CD4-positive, alpha-beta T cell treated with Interleukin-17A for 4 hours (primary cell): ENCODE data around the gene ZC3H7B.

Experiments used
- DNase-seq: peaks from one replicate; pipeline ENCODE4 v3.0.0-alpha.2; 2020; ENCODE audit warnings: mixed read lengths

Gene ZC3H7B

DNA sequence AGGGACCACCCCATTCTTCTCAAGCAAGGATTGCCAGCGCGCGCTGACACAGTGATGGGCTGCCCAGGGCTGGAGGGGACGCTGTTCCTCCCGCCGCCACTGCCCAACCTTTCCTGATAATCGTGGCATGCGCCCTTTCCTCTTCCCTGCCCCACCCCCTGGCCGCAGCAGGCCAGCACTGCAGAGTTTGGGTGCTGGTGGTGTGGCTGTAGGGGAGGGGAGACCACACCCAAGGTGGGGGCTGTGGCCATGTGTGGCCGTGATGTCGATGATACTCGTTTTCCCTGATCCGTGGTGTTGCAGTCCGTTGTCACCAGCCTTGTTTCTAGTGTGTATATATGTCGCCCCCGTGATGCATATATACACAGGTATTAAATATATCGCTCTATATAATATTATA, 57.6 kb downstream of the ZC3H7B start:
- DNase-seq, result no peak

- DNase-seq, result no peak
Observed at GRCh38 chr22:41359376-41359775, 58.1 kb downstream of the ZC3H7B start.

GRCh38 chr22:41360126-41360525, 58.8 kb downstream of the ZC3H7B start:
- no peak for DNase-seq

GRCh38 chr22:41361716-41362310, 60.5 kb downstream of the ZC3H7B start:
- no peak for DNase-seq

DNA sequence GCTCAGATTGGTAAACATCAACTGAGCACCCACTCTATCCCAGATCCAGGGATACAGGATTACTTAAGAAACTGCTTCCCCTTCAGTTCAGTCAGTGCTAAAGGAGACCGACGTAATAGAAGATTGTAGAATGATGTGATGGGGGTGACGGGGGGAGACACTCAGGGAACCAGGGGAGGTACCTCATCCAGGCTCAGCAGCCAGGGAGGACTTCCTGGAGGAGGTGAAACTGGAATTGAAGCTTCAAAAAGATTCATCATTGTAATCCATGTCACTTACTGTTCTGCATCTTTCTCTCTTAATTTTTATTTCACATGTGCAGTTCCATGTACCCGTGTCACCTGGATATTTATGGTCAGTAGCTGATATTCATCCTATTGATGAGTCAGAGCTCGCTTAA, 61.3 kb downstream of the ZC3H7B start:
- no peak for DNase-seq

DNA sequence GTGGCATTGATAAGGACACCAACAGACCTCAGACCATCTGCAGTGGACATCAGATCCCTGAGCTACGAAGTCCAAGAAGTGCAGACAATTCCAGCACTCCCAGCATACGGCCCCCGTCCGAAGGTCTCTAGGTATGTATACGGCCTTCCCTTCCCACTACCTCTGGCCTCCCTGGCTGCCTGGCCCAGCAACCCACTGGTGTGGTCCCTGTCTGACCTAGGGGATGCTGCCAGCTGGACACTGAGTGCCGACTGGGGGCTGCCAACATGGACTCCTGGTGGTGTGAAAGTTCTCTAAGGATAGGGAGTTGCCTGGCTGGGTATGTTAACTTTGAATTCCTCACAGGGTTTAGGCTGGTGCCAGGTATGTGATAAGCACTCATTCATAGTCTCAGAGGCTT, 62.9 kb downstream of the ZC3H7B start:
- DNase-seq, result no peak

DNA sequence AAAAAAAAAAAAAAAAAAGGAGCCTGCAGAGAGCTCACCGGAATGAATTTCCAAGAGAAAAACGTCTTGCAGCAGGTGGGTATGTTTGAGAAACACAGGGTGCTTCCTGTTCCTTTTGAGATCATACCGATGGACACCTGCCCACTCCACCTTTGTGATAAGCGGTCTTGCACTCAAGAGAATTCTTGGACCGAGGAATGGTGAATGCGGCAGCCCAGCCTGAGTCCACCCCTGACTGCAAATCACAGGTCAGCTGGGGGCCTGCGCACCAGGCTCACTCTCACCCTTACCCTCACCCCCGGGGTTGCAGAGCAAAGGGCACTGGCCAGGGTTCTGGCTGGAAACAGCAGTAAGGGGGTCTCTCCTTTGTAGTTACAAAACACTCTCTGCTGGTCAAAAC, 63.6 kb downstream of the ZC3H7B start:
- DNase-seq, result no peak

GRCh38 chr22:41365425-41365824, 64.1 kb downstream of the ZC3H7B start:
- no peak for DNase-seq

- no peak for DNase-seq
Observed at GRCh38 chr22:41366323-41367029, 65.2 kb downstream of the ZC3H7B start.

- DNase-seq, result peak; percentile 24
Observed at GRCh38 chr22:41367039-41367679, 65.8 kb downstream of the ZC3H7B start.

DNA sequence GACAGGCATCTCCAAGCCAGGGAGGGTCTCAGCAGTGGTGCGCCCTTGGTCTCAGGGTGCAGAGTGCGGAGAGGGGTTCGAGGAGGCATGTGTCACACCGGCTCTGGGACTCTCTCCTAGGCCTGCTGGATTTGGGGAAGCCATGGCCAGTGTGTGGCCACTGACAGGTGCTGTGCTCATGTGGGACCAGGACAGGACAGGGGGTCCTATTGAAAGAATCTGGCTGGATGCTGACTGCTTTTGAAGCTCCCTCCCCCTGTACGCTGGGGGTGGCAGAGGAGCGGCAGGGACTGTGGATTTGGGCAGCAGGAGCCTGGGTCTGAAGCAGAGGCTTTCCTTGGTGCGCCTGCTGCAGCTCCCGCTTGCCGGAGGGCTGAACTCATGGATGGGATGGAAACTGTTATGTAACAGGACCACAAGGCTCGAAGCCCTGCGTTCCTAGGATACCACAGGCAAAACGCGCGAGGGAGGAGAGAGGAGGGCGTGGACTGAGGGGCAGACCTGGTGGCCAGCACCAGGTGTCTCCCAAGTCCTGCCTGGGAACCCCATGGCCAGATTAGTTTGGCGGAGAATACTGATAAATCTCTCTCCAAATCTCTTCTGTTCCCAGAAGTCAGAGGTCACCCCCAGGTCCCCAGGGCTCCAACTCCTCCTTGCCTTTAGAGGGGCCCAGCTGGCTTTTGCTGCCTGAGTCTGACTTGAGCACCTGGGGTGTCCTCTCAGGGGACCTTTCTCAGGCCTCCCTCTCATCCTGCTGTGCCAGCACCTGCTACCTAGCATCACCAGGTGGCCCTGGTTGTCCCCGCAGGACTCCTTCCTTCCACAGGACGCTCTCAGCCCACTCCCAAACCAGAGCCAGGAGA, 66.6 kb downstream of the ZC3H7B start:
- DNase-seq, result no peak

DNA sequence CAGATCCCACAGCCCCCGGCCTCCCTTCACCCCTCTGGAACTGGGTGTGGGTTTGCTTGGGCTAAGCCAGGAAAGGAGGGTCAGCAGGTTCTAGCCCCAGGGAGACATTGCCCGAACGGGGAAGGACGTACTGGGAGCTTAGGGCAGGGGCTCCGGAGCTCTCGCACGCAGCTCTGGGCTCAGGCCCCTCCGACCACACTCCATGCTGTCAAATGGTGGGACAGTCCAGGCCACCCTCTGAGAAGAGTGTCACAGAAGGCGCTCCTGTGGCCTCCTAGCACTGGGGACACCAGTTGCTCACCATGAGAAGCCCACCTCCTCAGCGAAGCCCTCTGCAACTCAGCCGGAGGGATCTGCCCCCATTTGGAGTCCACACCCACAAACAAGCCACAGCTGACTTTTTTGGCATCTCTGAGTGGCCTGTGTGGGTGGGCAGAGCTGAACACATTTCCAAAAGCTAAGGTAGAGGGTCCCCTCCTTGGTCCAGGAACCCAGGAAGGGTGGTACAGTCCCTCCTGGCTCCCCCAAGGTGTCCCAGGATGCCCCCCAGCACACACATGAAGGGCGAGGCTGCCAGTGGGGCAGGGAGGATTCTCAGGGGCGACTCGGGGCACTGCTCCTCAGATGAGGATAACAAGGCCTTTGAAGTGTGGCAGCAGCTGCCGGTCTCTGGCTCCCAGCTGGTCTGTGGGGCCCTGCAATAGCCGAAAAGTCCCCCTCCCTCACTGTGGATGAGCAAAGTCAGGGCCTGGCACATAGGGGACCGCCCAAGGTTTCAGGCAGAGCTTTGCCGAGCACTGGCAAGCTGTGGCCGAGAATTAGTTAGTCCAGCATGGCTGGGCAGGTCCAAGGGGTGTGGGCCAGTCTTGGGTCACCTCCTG, 67.5 kb downstream of the ZC3H7B start:
- no peak for DNase-seq

GRCh38 chr22:41369424-41369745, 68.1 kb downstream of the ZC3H7B start:
- no peak for DNase-seq

DNA sequence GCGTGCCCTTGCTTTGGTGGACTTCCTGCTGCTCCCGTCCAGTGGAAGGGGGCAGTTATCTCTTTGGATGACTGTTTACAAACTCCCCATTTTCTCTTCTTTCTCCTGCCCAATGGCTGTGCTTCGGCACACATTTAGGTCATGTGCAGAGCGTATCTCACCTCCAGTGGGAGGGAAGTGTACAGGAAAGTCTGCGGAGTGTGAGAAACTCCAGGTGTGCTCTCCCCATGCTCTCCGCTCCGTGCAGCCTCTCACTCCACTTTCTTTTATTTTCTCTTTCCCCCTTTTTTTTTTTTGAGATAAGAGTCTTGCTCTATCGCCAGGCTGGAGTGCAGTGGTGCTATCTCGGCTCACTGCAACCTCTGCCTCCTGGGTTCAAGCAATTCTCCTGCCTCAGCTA, 68.5 kb downstream of the ZC3H7B start:
- no peak for DNase-seq

DNA sequence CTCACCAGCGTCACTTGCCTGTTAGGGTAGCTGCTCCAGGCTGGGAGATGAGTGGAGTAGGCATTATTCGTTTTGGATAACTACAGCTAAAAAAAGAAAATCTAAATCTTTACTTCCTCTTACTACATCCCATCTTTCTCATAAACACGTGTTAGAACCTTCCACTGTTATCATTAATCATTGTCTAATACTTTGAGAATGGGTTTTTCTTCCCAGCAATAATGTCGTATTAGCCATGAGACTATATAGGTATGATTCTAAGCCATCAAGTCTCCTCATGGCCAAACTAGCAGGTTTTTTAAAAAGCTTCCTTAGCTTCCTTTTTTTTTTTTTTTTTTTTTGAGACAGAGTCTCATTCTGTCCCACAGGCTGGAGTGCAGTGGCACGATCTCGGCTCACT, 76.5 kb downstream of the ZC3H7B start:
- no peak for DNase-seq

- DNase-seq, result no peak
Observed at GRCh38 chr22:41380993-41381328, 79.6 kb downstream of the ZC3H7B start.

- peak; percentile 99 for DNase-seq
Observed at GRCh38 chr22:41381329-41382097, 80.2 kb downstream of the ZC3H7B start, which contains the start of gene TEF. TSS of gene TEF (plus strand) at chr22:41381942. CDS start at chr22:41382045, 103 bp downstream.

DNA sequence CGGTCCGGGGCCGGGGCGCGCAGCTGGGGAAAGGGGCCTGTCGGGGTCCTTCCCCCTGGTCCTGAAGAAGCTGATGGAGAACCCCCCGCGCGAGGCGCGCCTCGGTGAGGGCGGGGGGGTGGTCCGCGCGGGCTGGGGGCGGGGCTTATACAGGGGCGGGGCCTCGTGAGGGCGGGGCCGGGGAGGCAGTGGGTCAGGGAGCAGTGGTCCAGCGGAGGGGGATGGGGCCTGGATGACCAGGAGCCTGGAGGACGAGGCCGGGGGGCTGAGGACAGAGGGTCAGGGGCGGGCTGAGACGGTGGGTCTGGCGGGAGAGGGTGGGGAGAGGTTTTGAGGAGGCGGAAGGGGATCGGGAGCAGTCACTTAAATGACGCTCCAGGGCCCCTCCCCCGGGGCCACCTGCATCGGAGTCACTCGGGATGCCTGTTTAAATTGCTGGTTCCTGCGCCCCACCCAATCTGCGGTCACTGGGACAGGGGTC, 80.8 kb downstream of the ZC3H7B start:
- DNase-seq, result peak; percentile 74

DNA sequence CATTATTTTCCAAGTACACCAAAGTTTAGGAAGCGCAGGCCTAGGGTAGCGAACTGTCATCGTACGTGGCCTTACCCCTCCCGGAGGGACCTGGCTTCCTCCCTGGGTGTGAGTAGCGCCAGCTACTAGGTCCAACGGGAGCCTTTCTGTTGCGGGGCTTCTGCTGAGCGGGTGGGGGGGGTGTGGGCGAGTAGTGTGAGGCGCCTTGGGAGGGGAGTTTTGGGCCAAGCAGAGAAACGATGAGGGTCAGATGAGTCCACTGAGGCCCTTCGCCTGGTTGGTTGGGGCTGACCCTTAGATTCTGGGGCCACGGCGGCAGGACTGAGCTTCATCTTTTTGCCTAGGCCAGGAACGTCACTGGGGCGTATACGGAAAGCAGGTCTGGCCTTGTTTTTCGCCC, 81.3 kb downstream of the ZC3H7B start:
- no peak for DNase-seq

DNA sequence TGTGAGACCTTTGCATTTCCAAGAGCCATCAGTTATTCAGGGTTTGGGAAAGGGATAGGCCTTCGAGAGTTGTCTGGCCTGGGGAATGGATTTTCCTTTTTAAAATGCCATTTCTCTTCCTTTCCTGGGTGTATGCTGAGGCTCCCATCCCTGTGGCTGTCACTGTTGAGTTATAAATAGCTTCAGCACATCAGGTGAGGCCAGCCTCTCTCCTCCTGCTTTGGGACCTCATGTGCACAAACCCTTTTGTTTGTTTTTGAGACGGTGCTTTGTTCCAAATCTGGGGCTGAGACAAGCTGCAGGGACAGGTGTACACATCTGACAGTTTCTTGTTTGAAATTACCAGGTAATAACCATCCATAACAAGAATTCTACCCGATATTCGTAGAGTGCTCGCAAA, 81.8 kb downstream of the ZC3H7B start:
- DNase-seq, result no peak

DNA sequence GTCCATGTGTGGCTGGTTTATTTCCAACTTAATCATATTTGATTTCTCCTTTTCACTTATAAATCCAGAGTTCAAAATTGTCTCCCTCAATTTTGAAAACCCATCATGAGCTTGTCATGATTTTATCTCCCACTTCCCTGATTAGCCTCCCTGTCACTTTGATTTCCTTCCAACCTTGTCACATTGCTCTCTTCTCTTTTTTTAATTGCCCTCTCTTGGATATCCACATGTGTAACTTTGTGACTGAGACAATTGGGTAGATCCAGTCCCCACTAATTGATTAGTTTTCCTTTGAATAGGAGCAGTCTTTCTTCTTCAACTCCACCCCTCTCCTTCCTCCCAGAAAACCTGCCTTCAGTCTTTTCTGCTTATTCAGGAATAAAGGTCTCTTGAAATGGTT, 82.8 kb downstream of the ZC3H7B start:
- no peak for DNase-seq

DNA sequence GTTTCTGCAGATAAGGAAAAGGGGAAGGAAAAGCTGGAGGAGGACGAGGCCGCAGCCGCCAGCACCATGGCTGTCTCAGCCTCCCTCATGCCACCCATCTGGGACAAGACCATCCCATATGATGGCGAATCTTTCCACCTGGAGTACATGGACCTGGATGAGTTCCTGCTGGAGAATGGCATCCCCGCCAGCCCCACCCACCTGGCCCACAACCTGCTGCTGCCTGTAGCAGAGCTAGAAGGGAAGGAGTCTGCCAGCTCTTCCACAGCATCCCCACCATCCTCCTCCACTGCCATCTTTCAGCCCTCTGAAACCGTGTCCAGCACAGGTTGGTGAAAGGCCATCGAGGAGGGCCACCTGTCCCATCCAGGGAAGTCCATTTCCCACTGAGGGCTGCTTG, 86.0 kb downstream of the ZC3H7B start:
- no peak for DNase-seq
